Astrocyte of the spinal cord (primary cell): ENCODE results near the gene ATP6AP1.
A peak's percentile ranks its signal among the peaks of the same experiment; 100 is the strongest.

Experiments used
- DNase-seq: peaks from one replicate; pipeline ENCODE4 v3.0.0; 2011; ENCODE audit warnings: low read depth, low spot score
- H3K4me3 ChIP-seq: 2 replicates; pipeline ENCODE4 v1.5.1; 2011; ENCODE audit warnings: low read depth, mild to moderate bottlenecking, low read length, moderate library complexity
- in situ Hi-C: cut with HindIII; loops from 2 replicates; pipeline ENCODE4 v1.10.0; 2017; ENCODE audit warnings: low sequenced_read_pairs
- TF ChIP-seq, protein P1 (sequence below): IDR thresholded peaks from 2 replicates; pipeline ENCODE4 v1.5.1; 2012; ENCODE audit warnings: low read depth, mild to moderate bottlenecking, low read length, inconsistent platforms

Gene ATP6AP1

DNA sequence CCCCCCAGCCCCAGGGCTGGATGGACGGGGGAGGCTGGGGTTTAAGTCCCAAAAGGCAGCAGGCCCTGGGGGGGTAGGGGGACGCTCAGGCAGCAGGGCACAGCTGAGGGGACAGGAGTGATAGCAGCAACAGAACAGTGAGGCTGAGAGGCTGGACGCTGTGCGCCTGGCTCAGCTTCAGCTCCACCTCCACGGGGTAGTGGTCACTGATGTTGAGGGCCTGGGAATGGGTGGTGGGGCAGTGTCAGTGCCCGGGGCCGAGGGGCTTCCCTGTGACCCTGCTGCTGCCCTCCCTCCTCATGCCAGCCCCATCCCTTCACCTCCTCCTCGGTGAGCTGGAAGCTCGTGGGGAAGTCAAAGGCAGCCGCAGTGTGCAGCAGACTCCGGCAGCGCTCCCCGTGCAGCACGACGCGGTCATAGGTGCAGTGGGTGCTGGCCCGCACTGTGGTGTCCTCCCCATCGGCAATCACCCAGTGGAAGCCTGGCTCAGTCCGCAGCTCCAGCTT is 25.8 kb upstream of the ATP6AP1 start:
- no peak for DNase-seq
- in situ Hi-C loops = no loop called here
- no peak overlapping the region for H3K4me3 ChIP-seq
- TF ChIP-seq, protein P1, sequence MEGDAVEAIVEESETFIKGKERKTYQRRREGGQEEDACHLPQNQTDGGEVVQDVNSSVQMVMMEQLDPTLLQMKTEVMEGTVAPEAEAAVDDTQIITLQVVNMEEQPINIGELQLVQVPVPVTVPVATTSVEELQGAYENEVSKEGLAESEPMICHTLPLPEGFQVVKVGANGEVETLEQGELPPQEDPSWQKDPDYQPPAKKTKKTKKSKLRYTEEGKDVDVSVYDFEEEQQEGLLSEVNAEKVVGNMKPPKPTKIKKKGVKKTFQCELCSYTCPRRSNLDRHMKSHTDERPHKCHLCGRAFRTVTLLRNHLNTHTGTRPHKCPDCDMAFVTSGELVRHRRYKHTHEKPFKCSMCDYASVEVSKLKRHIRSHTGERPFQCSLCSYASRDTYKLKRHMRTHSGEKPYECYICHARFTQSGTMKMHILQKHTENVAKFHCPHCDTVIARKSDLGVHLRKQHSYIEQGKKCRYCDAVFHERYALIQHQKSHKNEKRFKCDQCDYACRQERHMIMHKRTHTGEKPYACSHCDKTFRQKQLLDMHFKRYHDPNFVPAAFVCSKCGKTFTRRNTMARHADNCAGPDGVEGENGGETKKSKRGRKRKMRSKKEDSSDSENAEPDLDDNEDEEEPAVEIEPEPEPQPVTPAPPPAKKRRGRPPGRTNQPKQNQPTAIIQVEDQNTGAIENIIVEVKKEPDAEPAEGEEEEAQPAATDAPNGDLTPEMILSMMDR = no peak

DNA sequence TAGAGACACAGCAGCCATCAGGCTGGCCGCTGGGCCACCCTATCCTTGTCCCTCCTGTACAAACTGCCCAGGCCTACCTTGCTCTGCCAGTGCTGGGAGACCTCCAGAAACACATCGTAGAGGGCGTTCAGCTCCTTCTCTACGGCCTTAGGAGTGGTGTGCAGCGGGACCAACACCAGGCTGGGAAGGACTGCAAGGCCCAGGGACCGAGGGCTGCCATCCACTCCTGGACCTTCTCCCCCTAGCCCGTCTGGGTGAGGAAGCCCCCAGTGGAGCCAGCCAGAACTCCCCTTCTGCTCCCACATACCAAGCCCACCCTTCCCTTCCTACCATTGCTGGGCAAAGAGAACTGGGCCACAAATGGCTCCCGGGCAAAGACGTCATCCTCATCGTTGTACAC is 25.3 kb upstream of the ATP6AP1 start:
- no peak for DNase-seq
- in situ Hi-C loops = no loop called here
- no peak overlapping the region for H3K4me3 ChIP-seq
- TF ChIP-seq, protein P1 = no peak

DNA sequence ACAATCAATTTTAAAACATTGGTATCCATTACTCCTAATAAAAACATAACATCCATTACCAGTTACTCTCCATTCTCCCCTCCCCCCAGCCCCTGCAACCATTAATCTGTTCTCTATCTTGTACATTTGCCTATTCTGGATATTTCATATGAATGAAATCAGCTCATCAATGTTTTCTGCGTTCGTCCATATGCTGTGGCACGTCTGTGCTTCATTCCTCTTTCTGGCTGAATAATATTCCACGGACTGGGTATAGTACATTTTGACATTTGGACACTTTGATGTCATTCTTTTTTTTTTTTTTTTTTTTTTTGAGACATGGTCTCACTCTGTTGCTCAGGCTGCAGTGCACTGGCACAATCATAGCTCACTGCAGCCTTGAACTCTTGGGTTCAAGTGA is 24.6 kb upstream of the ATP6AP1 start:
- no peak overlapping the region for H3K4me3 ChIP-seq
- in situ Hi-C loops = no loop called here
- TF ChIP-seq, protein P1 = no peak
- DNase-seq = no peak

DNA sequence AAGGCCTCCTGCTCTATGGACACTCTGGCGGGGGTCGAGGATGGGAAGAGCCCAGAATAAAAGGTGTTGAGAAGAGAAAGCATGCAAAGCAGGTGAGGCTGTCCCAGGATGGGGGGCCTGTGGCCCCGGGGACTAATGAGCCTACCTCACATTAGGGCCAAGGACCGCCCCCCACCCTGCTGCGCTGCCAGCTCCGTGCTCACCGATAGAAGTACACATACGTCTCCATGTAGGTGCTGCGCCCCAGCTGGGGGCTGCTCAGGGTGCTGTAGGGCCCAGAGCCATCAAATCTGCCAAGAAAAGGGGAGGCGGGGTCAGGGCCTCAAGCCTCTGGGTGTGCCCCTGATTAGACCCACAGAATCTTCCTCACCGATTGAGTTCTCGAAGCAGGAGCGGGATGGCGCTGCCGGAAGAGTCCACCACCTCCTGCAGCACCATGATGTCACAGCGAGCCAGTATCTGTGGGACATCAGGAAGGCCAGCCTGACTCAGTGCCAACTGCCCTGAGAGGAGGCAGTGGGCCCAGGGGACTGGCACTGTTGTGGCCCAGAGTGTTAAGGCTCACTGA is 23.8 kb upstream of the ATP6AP1 start:
- H3K4me3 ChIP-seq = no peak overlapping the region
- in situ Hi-C loops = no loop called here
- no peak for DNase-seq
- TF ChIP-seq, protein P1 = no peak

DNA sequence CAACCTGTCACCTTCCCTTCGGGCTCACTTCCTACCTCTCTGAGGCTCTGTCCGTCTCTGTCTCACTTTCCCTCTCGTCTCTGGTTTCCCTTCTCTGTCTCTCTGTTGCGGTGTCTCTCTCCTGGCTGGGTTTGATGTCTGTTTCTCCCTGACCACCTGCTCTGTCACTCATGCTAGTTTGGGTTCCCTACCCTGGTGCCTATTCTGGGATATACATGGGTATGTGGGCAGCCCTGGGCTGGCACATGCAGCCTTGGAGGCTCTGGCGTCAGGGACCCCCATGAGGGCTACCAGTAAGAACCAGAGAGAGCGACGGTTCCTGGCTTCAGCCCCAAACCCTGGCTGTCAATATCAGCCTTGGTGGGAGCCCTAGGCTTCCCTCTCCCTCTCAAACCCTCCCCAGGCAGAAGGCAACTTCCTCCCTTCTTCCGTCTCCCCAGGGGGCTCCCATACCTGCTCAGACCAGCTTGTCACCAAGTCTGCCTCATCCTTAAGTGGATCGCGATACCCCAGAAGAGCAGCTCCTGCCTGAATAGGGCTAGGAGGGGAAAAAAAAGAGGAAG is 19.7 kb upstream of the ATP6AP1 start:
- peak overlapping the region; percentile 41 for H3K4me3 ChIP-seq
- no peak for DNase-seq
- TF ChIP-seq, protein P1 = no peak
- in situ Hi-C loops = no loop called here

DNA sequence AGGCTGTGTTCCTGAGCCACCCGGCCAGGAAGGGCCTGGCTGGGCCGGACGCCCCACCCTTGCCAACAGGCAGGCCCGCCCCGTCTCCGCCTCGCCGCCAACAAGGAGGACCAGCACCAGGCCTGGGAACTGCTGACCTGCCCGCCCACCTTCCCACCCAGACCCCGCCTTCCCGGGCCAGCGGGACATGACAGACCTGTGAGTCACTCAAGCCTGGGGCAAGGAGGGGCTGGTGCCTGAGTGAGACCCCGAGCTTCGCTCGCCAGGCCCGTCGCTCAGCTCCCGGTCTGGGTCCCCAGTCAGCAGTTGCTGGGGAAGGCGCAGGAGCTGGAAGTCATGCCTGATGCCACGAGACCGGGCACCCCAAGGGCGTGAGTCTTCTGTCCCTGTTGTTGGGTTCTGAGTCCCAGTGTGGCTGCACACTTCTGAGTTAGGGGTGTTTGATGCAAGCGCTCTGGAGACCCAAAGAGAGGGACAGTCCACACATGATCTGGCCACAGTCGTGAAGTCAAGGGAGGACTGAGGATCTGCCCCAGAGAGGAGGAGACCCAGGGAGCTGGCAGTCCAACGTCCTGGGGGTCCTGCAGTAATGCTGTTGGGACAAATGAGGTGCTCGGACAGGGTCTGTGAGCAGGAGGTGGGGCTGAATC is 19.1 kb upstream of the ATP6AP1 start, which contains the start of gene DNASE1L1:
Gene DNASE1L1 (minus strand): TSS at position 33 of the 650 bp plus-strand sequence. CDS start 3,686 bp downstream, outside the sequence.
- DNase-seq = peak; percentile 91
- TF ChIP-seq, protein P1 = no peak
- in situ Hi-C loops = no loop called here
- peak within 1 kb of the TSS; percentile 41 for H3K4me3 ChIP-seq
